SU-DHL-6 (cell line): ENCODE results near the gene RPS19.

Source experiments
- H2AFZ ChIP-seq: fragments of 200-600 bp; sonication (generic); 2 replicates; pipeline ENCODE4 v1.6.1; 2014; ENCODE audit warnings: low read depth, mild to moderate bottlenecking, moderate library complexity, mixed read lengths, antibody characterized with exemption, low read length; ENCODE audit not compliant: severe bottlenecking
- H3F3A ChIP-seq: fragments of 200-600 bp; shearing (Covaris generic); 2 replicates; pipeline ENCODE4 v1.6.0; 2016; ENCODE audit warnings: antibody characterized with exemption, mild to moderate bottlenecking; ENCODE audit not compliant: insufficient read depth
- H3K27ac ChIP-seq: fragments of 200-600 bp; sonication (generic); 2 replicates; pipeline ENCODE4 v1.5.1; 2016; ENCODE audit warnings: low read depth, mild to moderate bottlenecking, low read length, moderate library complexity, mixed read lengths
- H3K27me3 ChIP-seq: fragments of 200-600 bp; sonication (generic), shearing (Covaris generic); 2 replicates; pipeline ENCODE4 v1.6.0; 2014; ENCODE audit warnings: mild to moderate bottlenecking, low read length
- H3K36me3 ChIP-seq: fragments of 200-600 bp; sonication (generic); 2 replicates; pipeline ENCODE4 v1.6.1; 2014; ENCODE audit warnings: mild to moderate bottlenecking, low read length, mixed read lengths
- H3K4me2 ChIP-seq: fragments of 300-600, 200-600 bp; shearing (Covaris generic), sonication (generic); 2 replicates; pipeline ENCODE4 v1.6.0; 2014; ENCODE audit warnings: low read length, low read depth, mild to moderate bottlenecking; ENCODE audit not compliant: poor library complexity, severe bottlenecking
- H3K4me3 ChIP-seq: fragments of 200-600 bp; sonication (generic); 2 replicates; pipeline ENCODE4 v1.5.1; 2014; ENCODE audit warnings: antibody characterized with exemption, low read length, mild to moderate bottlenecking, mixed read lengths; ENCODE audit not compliant: insufficient read depth, poor library complexity, severe bottlenecking
- H3K79me2 ChIP-seq: fragments of 200-600 bp; sonication (generic); 2 replicates; pipeline ENCODE4 v1.6.1; 2014; ENCODE audit warnings: mild to moderate bottlenecking, low read length, moderate library complexity; ENCODE audit not compliant: insufficient read depth
- H3K9ac ChIP-seq: fragments of 200-600 bp; sonication (generic); 2 replicates; pipeline ENCODE4 v1.7.0; 2014; ENCODE audit warnings: mild to moderate bottlenecking, low read length
- H3K9me2 ChIP-seq: fragments of 200-600 bp; sonication (generic); replicated peaks from 2 replicates; pipeline ENCODE4 v1.6.1; 2014; ENCODE audit warnings: low read length; ENCODE audit not compliant: insufficient read depth
- H3K9me3 ChIP-seq: fragments of 200-600 bp; sonication (generic); 2 replicates; pipeline ENCODE4 v1.6.1; 2014; ENCODE audit warnings: low read length, mixed read lengths; ENCODE audit not compliant: insufficient read depth
- H4K20me1 ChIP-seq: fragments of 200-600 bp; sonication (generic); 2 replicates; pipeline ENCODE4 v1.6.1; 2014; ENCODE audit warnings: low read depth, mild to moderate bottlenecking, antibody characterized with exemption, low read length, moderate library complexity, mixed read lengths
- EZH2phosphoT487 ChIP-seq: fragments of 200-600 bp; sonication (generic), shearing (Covaris generic); conservative IDR thresholded peaks from 2 replicates; pipeline ENCODE4 v1.6.1; 2018; ENCODE audit warnings: mild to moderate bottlenecking, antibody characterized with exemption, low read length, moderate library complexity, mixed read lengths
- TF ChIP-seq, protein P1 (sequence below): fragments of 200-600 bp; sonication (generic); IDR thresholded peaks from one replicate; pipeline ENCODE4 v1.5.1; 2017; ENCODE audit warnings: antibody characterized with exemption, mild to moderate bottlenecking, low read length, moderate library complexity; ENCODE audit not compliant: insufficient read depth, poor library complexity, severe bottlenecking

Gene RPS19

GRCh38 chr19:41887711-41888382 lies 27.8 kb downstream of the RPS19 start:
- H3K36me3 ChIP-seq: no peaks in the 10 kb centered on the region
- no peaks in the 10 kb centered on the region for H3K27me3 ChIP-seq
- TF ChIP-seq, protein P1, sequence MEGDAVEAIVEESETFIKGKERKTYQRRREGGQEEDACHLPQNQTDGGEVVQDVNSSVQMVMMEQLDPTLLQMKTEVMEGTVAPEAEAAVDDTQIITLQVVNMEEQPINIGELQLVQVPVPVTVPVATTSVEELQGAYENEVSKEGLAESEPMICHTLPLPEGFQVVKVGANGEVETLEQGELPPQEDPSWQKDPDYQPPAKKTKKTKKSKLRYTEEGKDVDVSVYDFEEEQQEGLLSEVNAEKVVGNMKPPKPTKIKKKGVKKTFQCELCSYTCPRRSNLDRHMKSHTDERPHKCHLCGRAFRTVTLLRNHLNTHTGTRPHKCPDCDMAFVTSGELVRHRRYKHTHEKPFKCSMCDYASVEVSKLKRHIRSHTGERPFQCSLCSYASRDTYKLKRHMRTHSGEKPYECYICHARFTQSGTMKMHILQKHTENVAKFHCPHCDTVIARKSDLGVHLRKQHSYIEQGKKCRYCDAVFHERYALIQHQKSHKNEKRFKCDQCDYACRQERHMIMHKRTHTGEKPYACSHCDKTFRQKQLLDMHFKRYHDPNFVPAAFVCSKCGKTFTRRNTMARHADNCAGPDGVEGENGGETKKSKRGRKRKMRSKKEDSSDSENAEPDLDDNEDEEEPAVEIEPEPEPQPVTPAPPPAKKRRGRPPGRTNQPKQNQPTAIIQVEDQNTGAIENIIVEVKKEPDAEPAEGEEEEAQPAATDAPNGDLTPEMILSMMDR: peak; percentile 69
- TF ChIP-seq EZH2phosphoT487: no peak
- no peaks in the 10 kb centered on the region for H3K9me2 ChIP-seq
- peaks cover 12% of the 10 kb centered on the region for H3F3A ChIP-seq
- H2AFZ ChIP-seq: no peak overlapping the region
- peak overlapping the region; percentile 83 for H3K27ac ChIP-seq
- H3K9me3 ChIP-seq: no peaks in the 10 kb centered on the region
- H4K20me1 ChIP-seq: no peaks in the 10 kb centered on the region
- peak overlapping the region; percentile 89 for H3K9ac ChIP-seq
- peak overlapping the region; percentile 97 for H3K4me2 ChIP-seq
- H3K79me2 ChIP-seq: peaks cover 50% of the 10 kb centered on the region
- H3K4me3 ChIP-seq: peak overlapping the region; percentile 25

DNA sequence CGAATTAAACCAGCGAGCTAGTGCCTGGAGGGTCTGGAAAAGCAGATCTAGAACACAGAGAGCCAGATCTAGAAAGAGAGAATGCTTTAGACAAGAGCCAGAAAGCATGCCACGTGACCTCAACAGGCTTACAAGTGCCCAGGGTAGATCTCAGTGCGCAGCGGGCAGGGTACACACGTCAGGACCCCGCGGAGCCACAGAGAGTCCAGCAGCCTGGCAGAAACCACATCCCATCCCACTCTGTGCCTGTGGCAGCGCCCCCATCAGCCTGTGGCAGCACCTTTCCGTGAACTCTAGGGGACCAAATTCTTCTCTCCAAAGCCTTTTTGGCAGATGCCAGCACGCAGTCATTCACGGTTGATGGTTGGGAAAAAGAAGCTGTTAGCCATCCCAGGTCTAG lies 28.9 kb downstream of the RPS19 start:
- Histone ChIP-seq H3K4me3 (no peak overlapping the region), H3K79me2 (peaks cover 50% of the 10 kb centered on the region), H3F3A (peaks cover 3% of the 10 kb centered on the region), H4K20me1 (no peaks in the 10 kb centered on the region), H3K27ac (no peak overlapping the region), H3K9me3 (no peaks in the 10 kb centered on the region), H3K4me2 (no peak overlapping the region), H2AFZ (no peak overlapping the region), H3K9ac (no peak overlapping the region), H3K36me3 (no peaks in the 10 kb centered on the region), H3K27me3 (no peaks in the 10 kb centered on the region), H3K9me2 (no peaks in the 10 kb centered on the region)
- TF ChIP-seq, protein P1: no peak
- no peak for TF ChIP-seq EZH2phosphoT487

GRCh38 chr19:41889896-41890295 lies 29.8 kb downstream of the RPS19 start:
- no peaks in the 10 kb centered on the region for H3K9me3 ChIP-seq
- H2AFZ ChIP-seq: no peak overlapping the region
- peaks cover 43% of the 10 kb centered on the region for H3K79me2 ChIP-seq
- TF ChIP-seq EZH2phosphoT487: no peak
- TF ChIP-seq, protein P1: no peak
- H3K27me3 ChIP-seq: no peaks in the 10 kb centered on the region
- H3K4me3 ChIP-seq: no peak overlapping the region
- H3F3A ChIP-seq: peaks cover 3% of the 10 kb centered on the region; the same call in 1 of the 2 replicates
- H4K20me1 ChIP-seq: no peaks in the 10 kb centered on the region
- no peak overlapping the region for H3K4me2 ChIP-seq
- no peaks in the 10 kb centered on the region for H3K36me3 ChIP-seq
- H3K27ac ChIP-seq: no peak overlapping the region
- no peaks in the 10 kb centered on the region for H3K9me2 ChIP-seq
- no peak overlapping the region for H3K9ac ChIP-seq
